OCI-LY7 (cell line): ENCODE measurements around the gene PGF. TPM values are rescaled to one million over a fixed set of nuclear protein-coding genes. Genes with fewer than 3 reads are reported as not detected.

Source experiments
- BruUV-seq: library from RNA; stranded (reverse); fragments of 400-500 nt; replicated peaks from 2 replicates; lab custom pipeline; 2021; lab: Mats Ljungman, UMichigan
- CTCF ChIA-PET: fragments of 300-600 bp; sonication (Branson Sonifier 250); formaldehyde crosslinking; loops from one replicate; lab custom pipeline; 2022; ENCODE audit warnings: antibody characterized with exemption; ENCODE audit not compliant: unreplicated experiment; lab: Charles Lee
- POLR2A ChIA-PET: fragments of 300-600 bp; sonication (Branson Sonifier 250); formaldehyde crosslinking; loops from one replicate; lab custom pipeline; 2022; ENCODE audit warnings: antibody characterized with exemption; lab: Charles Lee
- DNase-seq: peaks from one replicate; pipeline ENCODE4 v3.0.0-alpha.2; 2015; ENCODE audit warnings: low spot score
- H2AFZ ChIP-seq: fragments of 200-600 bp; sonication (generic), shearing (Covaris generic); 2 replicates; pipeline ENCODE4 v1.6.1; 2014; ENCODE audit warnings: mild to moderate bottlenecking, antibody characterized with exemption, low read length, moderate library complexity
- H3K27ac ChIP-seq: fragments of 200-600 bp; sonication (generic); 2 replicates; pipeline ENCODE4 v1.5.1; 2014; ENCODE audit warnings: mixed run types, low read depth, mild to moderate bottlenecking, moderate library complexity, low read length, inconsistent platforms; ENCODE audit not compliant: poor library complexity, severe bottlenecking
- H3K36me3 ChIP-seq: fragments of 200-600 bp; sonication (generic); 2 replicates; pipeline ENCODE4 v1.6.1; 2014; ENCODE audit warnings: mild to moderate bottlenecking, antibody characterized with exemption, low read length, moderate library complexity, mixed read lengths; ENCODE audit not compliant: insufficient read depth
- H3K4me1 ChIP-seq: fragments of 200-600 bp; sonication (generic); 2 replicates; pipeline ENCODE4 v1.5.1; 2014; ENCODE audit warnings: mild to moderate bottlenecking, low read length; ENCODE audit not compliant: insufficient read depth, poor library complexity, severe bottlenecking
- H3K4me2 ChIP-seq: fragments of 200-600 bp; sonication (generic); 2 replicates; pipeline ENCODE4 v1.6.1; 2014; ENCODE audit warnings: mild to moderate bottlenecking, low read length
- H3K4me3 ChIP-seq: fragments of 200-600 bp; sonication (generic); 2 replicates; pipeline ENCODE4 v1.5.1; 2014; ENCODE audit warnings: mild to moderate bottlenecking, low read depth, low read length; ENCODE audit not compliant: poor library complexity, severe bottlenecking
- H3K79me2 ChIP-seq: fragments of 200-600 bp; sonication (generic); 2 replicates; pipeline ENCODE4 v1.6.1; 2016; ENCODE audit warnings: low read depth, mild to moderate bottlenecking, low read length, moderate library complexity, mixed read lengths; ENCODE audit not compliant: insufficient read depth
- H3K9me2 ChIP-seq: fragments of 200-600 bp; sonication (generic); 2 replicates; pipeline ENCODE4 v1.6.1; 2016; ENCODE audit warnings: mild to moderate bottlenecking, low read length, mixed read lengths; ENCODE audit not compliant: insufficient read depth
- H3K9me3 ChIP-seq: fragments of 200-600 bp; sonication (generic); 2 replicates; pipeline ENCODE4 v1.6.1; 2014; ENCODE audit warnings: mild to moderate bottlenecking, mixed run types, low read length, mixed read lengths
- H4K20me1 ChIP-seq: fragments of 200-600 bp; sonication (generic); 2 replicates; pipeline ENCODE4 v1.6.1; 2014; ENCODE audit warnings: mild to moderate bottlenecking, antibody characterized with exemption, low read length, moderate library complexity, mixed read lengths; ENCODE audit not compliant: insufficient read depth
- EZH2phosphoT487 ChIP-seq: fragments of 200-600 bp; sonication (generic); IDR thresholded peaks from 2 replicates; pipeline ENCODE4 v1.6.1; 2018; ENCODE audit warnings: low read depth, borderline replicate concordance, mild to moderate bottlenecking, mixed run types, antibody characterized with exemption, low read length, moderate library complexity, mixed read lengths
- intact Hi-C: fragments of 100-400 bp; cut with micrococcal nuclease; formaldehyde crosslinking; loops from one replicate; pipeline ENCODE4 v1.10.0; 2022; ENCODE audit not compliant: unreplicated experiment
- total RNA-seq, 2 experiments: library from RNA; depleted of rRNA in 1 of 2; stranded (reverse); fragments of >200 nt in 1 of 2; shearing (Covaris generic) in 1 of 2; gene quantifications; 2 replicates each; pipeline ENCODE4 v1.2.3, GENCODE V29; 2014 to 2022
- TF ChIP-seq, protein P1 (sequence below): fragments of 200-600 bp; sonication (generic); conservative IDR thresholded peaks from 2 replicates; pipeline ENCODE4 v1.5.1; 2014; ENCODE audit warnings: mild to moderate bottlenecking, antibody characterized with exemption, low read length, moderate library complexity, mixed read lengths

PGF gene
- total RNA-seq, 2 experiments from 2014 or later = 0.09 to 0.19 TPM

DNA sequence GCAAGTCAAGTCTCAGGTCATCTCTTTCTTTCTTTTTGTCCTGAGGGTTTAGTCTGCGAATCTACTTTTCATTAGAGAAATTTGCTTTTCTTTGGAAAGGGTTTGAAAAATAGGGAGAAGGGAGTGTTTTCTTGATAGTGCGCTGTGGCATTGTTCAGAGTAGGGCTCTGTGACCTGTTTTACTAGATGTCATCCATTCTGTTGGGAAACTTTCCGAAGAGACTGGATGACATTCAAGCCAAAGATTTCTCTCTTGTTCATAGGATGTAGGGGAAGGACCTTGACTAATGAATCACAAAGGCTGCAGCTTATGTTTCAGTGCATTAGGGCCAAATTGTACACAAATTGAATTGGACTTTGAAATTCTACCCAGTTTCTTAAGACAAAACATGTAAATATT is 59.0 kb downstream of the PGF start:
- no peak overlapping the region for H3K27ac ChIP-seq
- no peaks in the 10 kb centered on the region for H3K79me2 ChIP-seq
- TSS peak; percentile 16 for BruUV-seq
- DNase-seq = no peak
- no peak overlapping the region for H3K4me3 ChIP-seq
- peaks cover 18% of the 10 kb centered on the region; the same call in 1 of the 2 replicates for H4K20me1 ChIP-seq
- POLR2A ChIA-PET = interaction anchor here (0.7 kb wide), 1 partner anchor 24 kb away, joined by 4 read pairs; no protein-coding TSS in a partner anchor
- no peaks in the 10 kb centered on the region for H3K9me2 ChIP-seq
- H3K36me3 ChIP-seq = peaks cover 100% of the 10 kb centered on the region
- no peak overlapping the region for H3K4me2 ChIP-seq
- CTCF ChIA-PET = no interaction called here
- TF ChIP-seq, protein P1, sequence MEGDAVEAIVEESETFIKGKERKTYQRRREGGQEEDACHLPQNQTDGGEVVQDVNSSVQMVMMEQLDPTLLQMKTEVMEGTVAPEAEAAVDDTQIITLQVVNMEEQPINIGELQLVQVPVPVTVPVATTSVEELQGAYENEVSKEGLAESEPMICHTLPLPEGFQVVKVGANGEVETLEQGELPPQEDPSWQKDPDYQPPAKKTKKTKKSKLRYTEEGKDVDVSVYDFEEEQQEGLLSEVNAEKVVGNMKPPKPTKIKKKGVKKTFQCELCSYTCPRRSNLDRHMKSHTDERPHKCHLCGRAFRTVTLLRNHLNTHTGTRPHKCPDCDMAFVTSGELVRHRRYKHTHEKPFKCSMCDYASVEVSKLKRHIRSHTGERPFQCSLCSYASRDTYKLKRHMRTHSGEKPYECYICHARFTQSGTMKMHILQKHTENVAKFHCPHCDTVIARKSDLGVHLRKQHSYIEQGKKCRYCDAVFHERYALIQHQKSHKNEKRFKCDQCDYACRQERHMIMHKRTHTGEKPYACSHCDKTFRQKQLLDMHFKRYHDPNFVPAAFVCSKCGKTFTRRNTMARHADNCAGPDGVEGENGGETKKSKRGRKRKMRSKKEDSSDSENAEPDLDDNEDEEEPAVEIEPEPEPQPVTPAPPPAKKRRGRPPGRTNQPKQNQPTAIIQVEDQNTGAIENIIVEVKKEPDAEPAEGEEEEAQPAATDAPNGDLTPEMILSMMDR = no peak
- TF ChIP-seq EZH2phosphoT487 = no peak
- H3K9me3 ChIP-seq = no peaks in the 10 kb centered on the region
- intact Hi-C loops = no loop called here
- peaks cover 15% of the 10 kb centered on the region for H3K4me1 ChIP-seq
- H2AFZ ChIP-seq = no peak overlapping the region

DNA sequence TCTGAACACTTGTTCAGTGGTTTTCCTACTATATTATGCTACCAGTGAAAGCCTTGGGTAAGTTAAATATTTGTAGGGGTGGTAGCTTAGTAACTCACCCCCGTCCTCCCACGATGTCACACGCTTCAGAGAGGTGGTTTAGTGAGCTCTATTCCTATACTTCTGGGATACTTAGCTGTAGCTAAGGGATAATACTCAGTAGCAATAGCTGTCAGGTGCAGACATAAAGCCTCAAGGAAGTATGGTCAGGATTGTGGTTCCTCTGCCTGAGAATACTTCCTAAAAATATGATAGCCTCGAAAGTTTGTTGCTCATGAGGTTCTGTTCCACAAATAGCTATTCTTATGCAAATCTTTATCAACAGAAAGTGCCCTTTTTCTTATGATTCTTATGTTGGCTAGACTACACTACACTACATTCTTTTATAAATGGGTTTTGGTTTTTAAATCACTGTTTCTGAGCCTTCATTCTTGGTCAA is 61.7 kb downstream of the PGF start:
- ChIA-PET CTCF (interaction anchor here (0.8 to 1.2 kb wide), 3 partner anchors 10 to 33 kb away, joined by 3 to 4 read pairs (median 4); no protein-coding TSS in a partner anchor), POLR2A (interaction anchor here (0.7 to 1.4 kb wide), 4 partner anchors 10 to 461 kb away, joined by 3 read pairs; partner anchors contain the start of gene PROX2)
- no peak for TF ChIP-seq EZH2phosphoT487
- TF ChIP-seq, protein P1 = 0 out of 2 replicates have a peak, but pooled peaks have one; percentile 1
- no peak overlapping the region for H2AFZ ChIP-seq
- BruUV-seq = no TSS peak
- peaks cover 20% of the 10 kb centered on the region; the same call in 1 of the 2 replicates for H4K20me1 ChIP-seq
- no peak overlapping the region for H3K4me2 ChIP-seq
- peaks cover 98% of the 10 kb centered on the region for H3K36me3 ChIP-seq
- peaks cover 5% of the 10 kb centered on the region; the same call in 1 of the 2 replicates for H3K79me2 ChIP-seq
- H3K9me3 ChIP-seq = no peaks in the 10 kb centered on the region
- intact Hi-C loops = no loop called here
- no peak overlapping the region for H3K4me3 ChIP-seq
- H3K27ac ChIP-seq = no peak overlapping the region
- H3K9me2 ChIP-seq = no peaks in the 10 kb centered on the region
- DNase-seq = no peak
- H3K4me1 ChIP-seq = peaks cover 15% of the 10 kb centered on the region

DNA sequence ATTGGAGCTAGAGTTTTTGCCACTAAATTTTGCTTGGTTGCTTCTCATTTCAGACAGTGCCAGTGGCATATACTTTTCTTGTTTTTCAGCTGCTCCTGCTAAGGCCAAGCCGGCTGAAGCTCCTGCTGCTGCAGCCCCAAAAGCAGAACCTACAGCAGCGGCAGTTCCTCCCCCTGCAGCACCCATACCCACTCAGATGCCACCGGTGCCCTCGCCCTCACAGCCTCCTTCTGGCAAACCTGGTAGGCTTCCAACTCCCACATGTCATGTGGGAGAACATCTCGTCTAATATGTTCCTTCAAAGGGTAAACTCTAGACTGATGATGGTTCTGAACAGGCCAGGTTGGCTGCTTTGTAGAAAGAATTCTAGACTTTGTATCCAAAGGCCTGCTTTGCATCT is 62.7 kb downstream of the PGF start:
- Histone ChIP-seq H3K4me2 (no peak overlapping the region), H3K36me3 (peaks cover 98% of the 10 kb centered on the region), H2AFZ (no peak overlapping the region), H3K4me3 (no peak overlapping the region), H3K9me3 (no peaks in the 10 kb centered on the region), H3K27ac (no peak overlapping the region), H4K20me1 (peaks cover 23% of the 10 kb centered on the region; the same call in 1 of the 2 replicates), H3K9me2 (no peaks in the 10 kb centered on the region), H3K4me1 (peaks cover 15% of the 10 kb centered on the region), H3K79me2 (peaks cover 14% of the 10 kb centered on the region)
- POLR2A ChIA-PET = interaction anchor here (0.5 to 0.7 kb wide), 4 partner anchors 9 to 272 kb away, joined by 3 to 5 read pairs (median 3); partner anchors contain the start of gene PROX2
- TF ChIP-seq, protein P1 = no peak
- TF ChIP-seq EZH2phosphoT487 = no peak
- intact Hi-C loops = no loop called here
- CTCF ChIA-PET = interaction anchor here (1.2 kb wide), 2 partner anchors 9 to 32 kb away, joined by 3 to 4 read pairs; no protein-coding TSS in a partner anchor
- no peak for DNase-seq
- no TSS peak for BruUV-seq
